Body of pancreas (tissue), 4 donors: ENCODE measurements around the gene TM6SF1.

Experiments
- CTCF ChIP-seq, 7 experiments: fragments of 450-650 bp in 4 of 7; fragments of 200-600 bp in 3 of 7; sonication (generic) in 3 of 7; IDR thresholded peaks; one replicate each; pipeline ENCODE4 v1.5.1; 2016 to 2019; ENCODE audit warnings: antibody characterized with exemption in 7 of 7
- POLR2A ChIP-seq, 3 donors: fragments of 450-650 bp; IDR thresholded peaks; one replicate each; pipeline ENCODE4 v1.6.1; 2016; ENCODE audit warnings: antibody characterized with exemption in 3 of 3, mild to moderate bottlenecking in 2 of 3

GRCh38 chr15:83112233-83112955 lies 4.9 kb downstream of the TM6SF1 start:
- TF ChIP-seq POLR2A (IDR thresholded peaks at IDR 0.05) = no peak
- TF ChIP-seq CTCF (IDR thresholded peaks at IDR 0.05) = no peak
